HEK293 (cell line): Measurements from ENCODE around the gene VPREB3.
A peak's percentile ranks its signal among the peaks of the same experiment; 100 is the strongest.

Experiments
- CTCF ChIA-PET: fragments of 350-600 bp; formaldehyde crosslinking; extraction: SDS; loops from one replicate; lab custom pipeline; 2021; ENCODE audit warnings: antibody characterized with exemption; lab: Yijun Ruan, JAX
- POLR2A ChIA-PET: fragments of 300-600 bp; formaldehyde crosslinking; extraction: SDS; loops from one replicate; lab custom pipeline; 2020; ENCODE audit warnings: antibody characterized with exemption, inconsistent platforms; lab: Yijun Ruan, JAX
- H3K27ac ChIP-seq: fragments of 200-500 bp; sonication (Bioruptor generic); 2 replicates; pipeline ENCODE4 v1.5.1; 2014; ENCODE audit warnings: low read depth, low read length, control low read depth, inconsistent platforms; ENCODE audit errors: extremely low read depth
- H3K36me3 ChIP-seq, 2 experiments: fragments of 200-500 bp in 1 of 2; sonication (Bioruptor generic) in 1 of 2; 1 replicate in 1 of 2; 2 replicates in 1 of 2; pipeline ENCODE4 v1.5.1; 2014 to 2017; ENCODE audit warnings: inconsistent platforms in 2 of 2, low read length in 2 of 2; ENCODE audit not compliant: control insufficient read depth in 2 of 2, insufficient read depth in 1 of 2
- H3K4me1 ChIP-seq: fragments of 200-500 bp; sonication (Bioruptor generic); 2 replicates; pipeline ENCODE4 v1.5.1; 2014; ENCODE audit warnings: mild to moderate bottlenecking, low read length, inconsistent platforms; ENCODE audit not compliant: control insufficient read depth, insufficient read depth
- H3K4me3 ChIP-seq: 2 replicates; pipeline ENCODE4 v1.5.1; 2011; ENCODE audit warnings: low read depth, mild to moderate bottlenecking, control low read depth, low read length, moderate library complexity
- H3K9me3 ChIP-seq: fragments of 200-500 bp; sonication (Bioruptor generic); 2 replicates; pipeline ENCODE4 v1.5.1; 2014; ENCODE audit warnings: low read depth, low read length, inconsistent platforms; ENCODE audit not compliant: control insufficient read depth, insufficient read depth
- EGR2 ChIP-seq: fragments of 450-650 bp; formaldehyde crosslinking; IDR thresholded peaks from 2 replicates; pipeline ENCODE4 v1.5.1; 2016; ENCODE audit warnings: low read depth, missing biosample characterization, missing genetic modification characterization
- GLI2 ChIP-seq: fragments of 450-650 bp; formaldehyde crosslinking; IDR thresholded peaks from 2 replicates; pipeline ENCODE4; 2017; ENCODE audit warnings: missing biosample characterization, missing genetic modification characterization, low read depth, borderline replicate concordance
- HOXC10 ChIP-seq: sonication (generic); formaldehyde crosslinking; IDR thresholded peaks from 2 replicates; pipeline ENCODE4 v1.8.1; 2023; ENCODE audit warnings: mild to moderate bottlenecking, missing genetic modification reagents
- KLF16 ChIP-seq: fragments of 450-650 bp; formaldehyde crosslinking; IDR thresholded peaks from 2 replicates; pipeline ENCODE4 v1.5.1; 2017; ENCODE audit warnings: missing biosample characterization, missing genetic modification characterization
- REPIN1 ChIP-seq: fragments of 450-650 bp; formaldehyde crosslinking; IDR thresholded peaks from 2 replicates; pipeline ENCODE4 v1.5.1; 2017; ENCODE audit warnings: missing biosample characterization, missing genetic modification characterization, low read depth
- SP3 ChIP-seq: fragments of 450-650 bp; formaldehyde crosslinking; IDR thresholded peaks from 2 replicates; pipeline ENCODE4 v1.5.1; 2016; ENCODE audit warnings: missing biosample characterization, missing genetic modification characterization
- ZBTB21 ChIP-seq: fragments of 450-650 bp; formaldehyde crosslinking; IDR thresholded peaks from 2 replicates; pipeline ENCODE4 v1.5.1; 2017; ENCODE audit warnings: missing biosample characterization, missing genetic modification characterization
- ZFHX2 ChIP-seq: fragments of 450-650 bp; formaldehyde crosslinking; conservative IDR thresholded peaks from 2 replicates; pipeline ENCODE4 v1.5.1; 2016; ENCODE audit warnings: missing biosample characterization, missing genetic modification characterization
- ZNF112 ChIP-seq: fragments of 450-650 bp; formaldehyde crosslinking; IDR thresholded peaks from 2 replicates; pipeline ENCODE4 v1.5.0; 2017; ENCODE audit warnings: missing biosample characterization, missing genetic modification characterization
- ZNF121 ChIP-seq: fragments of 450-650 bp; formaldehyde crosslinking; IDR thresholded peaks from 2 replicates; pipeline ENCODE4 v1.5.1; 2016; ENCODE audit warnings: missing biosample characterization, missing genetic modification characterization
- ZNF133 ChIP-seq: fragments of 450-650 bp; formaldehyde crosslinking; IDR thresholded peaks from 2 replicates; pipeline ENCODE4 v1.5.1; 2016; ENCODE audit warnings: missing biosample characterization, missing genetic modification characterization
- ZNF214 ChIP-seq: fragments of 450-650 bp; formaldehyde crosslinking; IDR thresholded peaks from 2 replicates; pipeline ENCODE4 v1.5.1; 2017; ENCODE audit warnings: missing biosample characterization, mild to moderate bottlenecking, missing genetic modification characterization, borderline replicate concordance
- ZNF266 ChIP-seq: fragments of 450-650 bp; formaldehyde crosslinking; IDR thresholded peaks from 2 replicates; pipeline ENCODE4 v1.5.1; 2016; ENCODE audit warnings: missing biosample characterization, missing genetic modification characterization, low read depth
- ZNF341 ChIP-seq: fragments of 450-650 bp; formaldehyde crosslinking; IDR thresholded peaks from 2 replicates; pipeline ENCODE4; 2016; ENCODE audit warnings: low read depth, missing biosample characterization, missing genetic modification characterization
- ZNF423 ChIP-seq: fragments of 450-650 bp; formaldehyde crosslinking; IDR thresholded peaks from 2 replicates; pipeline ENCODE4 v1.5.1; 2016; ENCODE audit warnings: missing biosample characterization, missing genetic modification characterization
- ZNF433 ChIP-seq: fragments of 450-650 bp; formaldehyde crosslinking; IDR thresholded peaks from 2 replicates; pipeline ENCODE4 v1.5.1; 2016; ENCODE audit warnings: missing biosample characterization, missing genetic modification characterization, low read depth
- ZNF473 ChIP-seq: fragments of 450-650 bp; formaldehyde crosslinking; IDR thresholded peaks from 2 replicates; pipeline ENCODE4 v1.5.1; 2017; ENCODE audit warnings: missing biosample characterization, missing genetic modification characterization
- ZNF514 ChIP-seq: fragments of 450-650 bp; formaldehyde crosslinking; IDR thresholded peaks from 2 replicates; pipeline ENCODE4 v1.5.1; 2016; ENCODE audit warnings: missing biosample characterization, missing genetic modification characterization
- ZNF555 ChIP-seq: fragments of 450-650 bp; formaldehyde crosslinking; conservative IDR thresholded peaks from 2 replicates; pipeline ENCODE4 v1.5.1; 2017; ENCODE audit warnings: missing biosample characterization, mild to moderate bottlenecking, missing genetic modification characterization, inconsistent platforms
- ZNF558 ChIP-seq: fragments of 450-650 bp; formaldehyde crosslinking; IDR thresholded peaks from 2 replicates; pipeline ENCODE4 v1.5.1; 2016; ENCODE audit warnings: missing biosample characterization, missing genetic modification characterization
- ZNF571 ChIP-seq: fragments of 450-650 bp; formaldehyde crosslinking; IDR thresholded peaks from 2 replicates; pipeline ENCODE4 v1.5.0; 2017; ENCODE audit warnings: missing biosample characterization, missing genetic modification characterization
- ZNF660 ChIP-seq: fragments of 450-650 bp; IDR thresholded peaks from 2 replicates; pipeline ENCODE4 v1.5.1; 2018; ENCODE audit warnings: missing biosample characterization, mild to moderate bottlenecking, missing genetic modification characterization
- ZNF785 ChIP-seq: fragments of 450-650 bp; formaldehyde crosslinking; IDR thresholded peaks from 2 replicates; pipeline ENCODE4 v1.5.1; 2016; ENCODE audit warnings: missing biosample characterization, missing genetic modification characterization
- TF ChIP-seq, protein P1 (sequence below): fragments of 450-650 bp; formaldehyde crosslinking; IDR thresholded peaks from 2 replicates; pipeline ENCODE4 v1.5.1; 2016; ENCODE audit warnings: missing biosample characterization, missing genetic modification characterization, borderline replicate concordance
- TF ChIP-seq, protein P2 (sequence below): fragments of 450-650 bp; formaldehyde crosslinking; IDR thresholded peaks from 2 replicates; pipeline ENCODE4 v1.5.1; 2016; ENCODE audit warnings: missing biosample characterization, missing genetic modification characterization
- TF ChIP-seq, protein P3 (sequence below): fragments of 450-650 bp; formaldehyde crosslinking; IDR thresholded peaks from 2 replicates; pipeline ENCODE4 v1.5.1; 2016; ENCODE audit warnings: missing biosample characterization, missing genetic modification characterization
- TF ChIP-seq, protein P4 (sequence below): fragments of 450-650 bp; formaldehyde crosslinking; IDR thresholded peaks from 2 replicates; pipeline ENCODE4 v1.5.1; 2017; ENCODE audit warnings: missing biosample characterization, missing genetic modification characterization

The VPREB3 gene

DNA sequence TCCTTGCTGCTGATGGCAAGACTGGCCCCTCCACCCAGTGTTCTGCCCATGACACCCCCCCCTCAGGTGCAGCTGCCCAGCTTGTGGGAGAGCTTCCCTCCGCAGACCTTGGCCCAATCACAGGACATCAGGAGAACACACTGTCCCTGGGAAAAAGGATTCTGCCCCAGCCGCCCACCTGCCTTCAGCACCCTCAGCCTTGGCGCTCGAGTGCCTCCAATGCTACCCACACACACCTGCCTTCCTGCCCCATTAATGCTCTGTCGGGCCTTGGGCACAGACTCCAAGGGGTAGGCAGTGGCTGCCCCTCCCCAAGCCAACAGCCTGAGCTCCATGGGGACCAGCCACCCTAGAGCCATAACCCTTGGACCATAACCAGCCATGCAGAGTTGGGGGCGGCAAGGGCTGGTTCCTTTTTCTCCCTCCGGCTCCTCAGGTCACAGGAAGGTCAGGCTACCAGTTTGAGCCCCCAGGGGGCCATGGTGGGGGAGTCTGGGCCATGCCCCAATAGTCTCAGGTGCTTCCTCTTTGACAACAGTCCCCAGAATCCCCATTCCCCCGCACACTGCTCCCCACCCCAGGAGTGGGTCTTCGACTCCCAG is 2.0 kb downstream of the VPREB3 start:
- no peak overlapping the region for H3K27ac ChIP-seq
- peak; percentile 74 for TF ChIP-seq EGR2 (tag by site-specific recombination)
- no peak for TF ChIP-seq KLF16 (tag by site-specific recombination)
- no peak for TF ChIP-seq ZNF785 (tag by site-specific recombination)
- TF ChIP-seq, protein P1, sequence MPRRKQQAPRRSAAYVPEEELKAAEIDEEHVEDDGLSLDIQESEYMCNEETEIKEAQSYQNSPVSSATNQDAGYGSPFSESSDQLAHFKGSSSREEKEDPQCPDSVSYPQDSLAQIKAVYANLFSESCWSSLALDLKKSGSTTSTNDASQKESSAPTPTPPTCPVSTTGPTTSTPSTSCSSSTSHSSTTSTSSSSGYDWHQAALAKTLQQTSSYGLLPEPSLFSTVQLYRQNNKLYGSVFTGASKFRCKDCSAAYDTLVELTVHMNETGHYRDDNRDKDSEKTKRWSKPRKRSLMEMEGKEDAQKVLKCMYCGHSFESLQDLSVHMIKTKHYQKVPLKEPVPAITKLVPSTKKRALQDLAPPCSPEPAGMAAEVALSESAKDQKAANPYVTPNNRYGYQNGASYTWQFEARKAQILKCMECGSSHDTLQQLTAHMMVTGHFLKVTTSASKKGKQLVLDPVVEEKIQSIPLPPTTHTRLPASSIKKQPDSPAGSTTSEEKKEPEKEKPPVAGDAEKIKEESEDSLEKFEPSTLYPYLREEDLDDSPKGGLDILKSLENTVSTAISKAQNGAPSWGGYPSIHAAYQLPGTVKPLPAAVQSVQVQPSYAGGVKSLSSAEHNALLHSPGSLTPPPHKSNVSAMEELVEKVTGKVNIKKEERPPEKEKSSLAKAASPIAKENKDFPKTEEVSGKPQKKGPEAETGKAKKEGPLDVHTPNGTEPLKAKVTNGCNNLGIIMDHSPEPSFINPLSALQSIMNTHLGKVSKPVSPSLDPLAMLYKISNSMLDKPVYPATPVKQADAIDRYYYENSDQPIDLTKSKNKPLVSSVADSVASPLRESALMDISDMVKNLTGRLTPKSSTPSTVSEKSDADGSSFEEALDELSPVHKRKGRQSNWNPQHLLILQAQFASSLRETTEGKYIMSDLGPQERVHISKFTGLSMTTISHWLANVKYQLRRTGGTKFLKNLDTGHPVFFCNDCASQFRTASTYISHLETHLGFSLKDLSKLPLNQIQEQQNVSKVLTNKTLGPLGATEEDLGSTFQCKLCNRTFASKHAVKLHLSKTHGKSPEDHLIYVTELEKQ, result no peak
- TF ChIP-seq, protein P2, sequence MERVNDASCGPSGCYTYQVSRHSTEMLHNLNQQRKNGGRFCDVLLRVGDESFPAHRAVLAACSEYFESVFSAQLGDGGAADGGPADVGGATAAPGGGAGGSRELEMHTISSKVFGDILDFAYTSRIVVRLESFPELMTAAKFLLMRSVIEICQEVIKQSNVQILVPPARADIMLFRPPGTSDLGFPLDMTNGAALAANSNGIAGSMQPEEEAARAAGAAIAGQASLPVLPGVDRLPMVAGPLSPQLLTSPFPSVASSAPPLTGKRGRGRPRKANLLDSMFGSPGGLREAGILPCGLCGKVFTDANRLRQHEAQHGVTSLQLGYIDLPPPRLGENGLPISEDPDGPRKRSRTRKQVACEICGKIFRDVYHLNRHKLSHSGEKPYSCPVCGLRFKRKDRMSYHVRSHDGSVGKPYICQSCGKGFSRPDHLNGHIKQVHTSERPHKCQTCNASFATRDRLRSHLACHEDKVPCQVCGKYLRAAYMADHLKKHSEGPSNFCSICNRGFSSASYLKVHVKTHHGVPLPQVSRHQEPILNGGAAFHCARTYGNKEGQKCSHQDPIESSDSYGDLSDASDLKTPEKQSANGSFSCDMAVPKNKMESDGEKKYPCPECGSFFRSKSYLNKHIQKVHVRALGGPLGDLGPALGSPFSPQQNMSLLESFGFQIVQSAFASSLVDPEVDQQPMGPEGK (tag by site-specific recombination), result no peak
- TF ChIP-seq ZNF133 (tag by site-specific recombination), result no peak
- no peak for TF ChIP-seq ZNF473 (tag by site-specific recombination)
- TF ChIP-seq ZNF214, result no peak
- TF ChIP-seq ZNF660 (tag by site-specific recombination), result no peak
- TF ChIP-seq ZNF341 (tag by site-specific recombination), result peak; percentile 53
- TF ChIP-seq ZFHX2 (tag by site-specific recombination), result peak; percentile 82
- TF ChIP-seq, protein P3, sequence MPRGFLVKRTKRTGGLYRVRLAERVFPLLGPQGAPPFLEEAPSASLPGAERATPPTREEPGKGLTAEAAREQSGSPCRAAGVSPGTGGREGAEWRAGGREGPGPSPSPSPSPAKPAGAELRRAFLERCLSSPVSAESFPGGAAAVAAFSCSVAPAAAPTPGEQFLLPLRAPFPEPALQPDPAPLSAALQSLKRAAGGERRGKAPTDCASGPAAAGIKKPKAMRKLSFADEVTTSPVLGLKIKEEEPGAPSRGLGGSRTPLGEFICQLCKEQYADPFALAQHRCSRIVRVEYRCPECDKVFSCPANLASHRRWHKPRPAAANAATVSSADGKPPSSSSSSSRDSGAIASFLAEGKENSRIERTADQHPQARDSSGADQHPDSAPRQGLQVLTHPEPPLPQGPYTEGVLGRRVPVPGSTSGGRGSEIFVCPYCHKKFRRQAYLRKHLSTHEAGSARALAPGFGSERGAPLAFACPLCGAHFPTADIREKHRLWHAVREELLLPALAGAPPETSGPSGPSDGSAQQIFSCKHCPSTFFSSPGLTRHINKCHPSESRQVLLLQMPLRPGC (tag by site-specific recombination), result no peak
- no peak for TF ChIP-seq ZNF571 (tag by site-specific recombination)
- no peak for TF ChIP-seq ZNF555 (tag by site-specific recombination)
- TF ChIP-seq REPIN1 (tag by site-specific recombination), result no peak
- no peak for TF ChIP-seq ZNF433
- no peak for TF ChIP-seq ZNF514
- no peak for TF ChIP-seq ZNF112 (tag by site-specific recombination)
- no peak for TF ChIP-seq ZNF121 (tag by site-specific recombination)
- no peak for TF ChIP-seq ZBTB21 (tag by site-specific recombination)
- TF ChIP-seq GLI2, result no peak
- TF ChIP-seq, protein P4, sequence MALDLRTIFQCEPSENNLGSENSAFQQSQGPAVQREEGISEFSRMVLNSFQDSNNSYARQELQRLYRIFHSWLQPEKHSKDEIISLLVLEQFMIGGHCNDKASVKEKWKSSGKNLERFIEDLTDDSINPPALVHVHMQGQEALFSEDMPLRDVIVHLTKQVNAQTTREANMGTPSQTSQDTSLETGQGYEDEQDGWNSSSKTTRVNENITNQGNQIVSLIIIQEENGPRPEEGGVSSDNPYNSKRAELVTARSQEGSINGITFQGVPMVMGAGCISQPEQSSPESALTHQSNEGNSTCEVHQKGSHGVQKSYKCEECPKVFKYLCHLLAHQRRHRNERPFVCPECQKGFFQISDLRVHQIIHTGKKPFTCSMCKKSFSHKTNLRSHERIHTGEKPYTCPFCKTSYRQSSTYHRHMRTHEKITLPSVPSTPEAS, result no peak
- TF ChIP-seq ZNF266 (tag by site-specific recombination), result no peak
- TF ChIP-seq SP3 (tag by site-specific recombination), result no peak
- no peak for TF ChIP-seq ZNF558 (tag by site-specific recombination)
- TF ChIP-seq ZNF423 (tag by site-specific recombination), result no peak
- TF ChIP-seq HOXC10 (CRISPR knock-in tag), result no peak

More for the DNA sequence above, 2.0 kb downstream of the VPREB3 start:
- H3K9me3 ChIP-seq, result no peaks in the 10 kb centered on the region
- H3K4me1 ChIP-seq, result peaks cover 9% of the 10 kb centered on the region; the same call in 1 of the 2 replicates
- POLR2A ChIA-PET, result interaction anchor here (0.6 to 1.2 kb wide), 2 partner anchors 14 to 60 kb away, joined by 4 to 9 read pairs; no protein-coding TSS in a partner anchor
- H3K4me3 ChIP-seq, result no peak overlapping the region
- CTCF ChIA-PET, result no interaction called here
- H3K36me3 ChIP-seq, result no peaks in the 10 kb centered on the region; a peak in 1 of 3 replicates
